ENCODE results near the gene ADIPOR2.
A peak's percentile ranks its signal among the peaks of the same experiment; 100 is the strongest.
"Not testable (repeated sequence)": the region's sequence is repeated elsewhere in the genome, so short reads cannot be mapped to it uniquely, and the experiment has no call there.

ADIPOR2 gene

GRCh38 chr12:1665366-1665765 is 25.5 kb upstream of the ADIPOR2 start:
- DNase-seq (ENCODE audit: low read depth in 2 of 2, low spot score in 1 of 2) = no peak

DNA sequence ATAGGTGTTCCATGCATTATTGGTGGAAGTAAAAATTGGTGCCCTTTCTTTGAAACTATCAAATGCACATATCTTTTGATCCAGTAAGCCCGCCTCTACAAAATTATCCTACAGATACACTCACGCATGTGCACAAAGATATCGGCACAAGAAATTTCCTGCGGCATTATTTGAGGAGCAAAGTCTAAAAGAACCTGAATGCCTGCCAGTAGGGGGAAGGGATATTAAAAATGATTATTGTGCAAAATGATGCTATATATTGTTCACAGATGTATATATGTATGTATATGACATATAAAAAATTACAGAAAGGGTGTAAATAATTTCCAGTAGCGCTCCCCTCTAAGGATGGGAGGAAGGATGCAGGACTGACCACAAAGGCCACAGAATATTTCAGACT is 24.7 kb upstream of the ADIPOR2 start:
- no peak for DNase-seq (ENCODE audit: low read depth in 2 of 2, low spot score in 1 of 2)

DNA sequence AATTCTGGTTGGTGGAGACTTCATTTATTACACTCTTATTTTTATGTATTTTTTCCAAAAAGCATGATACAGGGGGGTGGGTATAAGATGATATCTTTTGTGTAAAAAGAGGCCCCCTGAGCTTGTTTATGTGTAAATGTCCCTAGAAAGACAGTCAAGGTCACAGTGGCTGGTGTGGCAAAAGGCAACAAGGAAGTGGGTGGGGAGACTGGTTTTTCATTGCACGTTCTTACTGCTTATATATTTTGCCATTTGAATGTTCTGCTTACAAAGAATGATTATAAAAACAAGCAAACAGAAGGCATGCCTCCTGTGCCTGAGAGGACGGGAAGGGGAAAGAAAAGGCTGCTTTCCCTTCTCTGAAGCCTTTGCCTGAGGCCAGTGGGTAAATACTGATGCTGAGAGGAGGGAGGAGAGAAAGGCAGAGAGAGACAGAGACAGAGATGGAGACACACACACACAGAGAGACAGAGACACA is 24.1 kb upstream of the ADIPOR2 start:
- DNase-seq (ENCODE audit: low read depth in 2 of 2, low spot score in 1 of 2) = no peak

GRCh38 chr12:1668833-1669543 is 21.9 kb upstream of the ADIPOR2 start:
- no peak for DNase-seq (ENCODE audit: low read depth in 2 of 2, low spot score in 1 of 2)

DNA sequence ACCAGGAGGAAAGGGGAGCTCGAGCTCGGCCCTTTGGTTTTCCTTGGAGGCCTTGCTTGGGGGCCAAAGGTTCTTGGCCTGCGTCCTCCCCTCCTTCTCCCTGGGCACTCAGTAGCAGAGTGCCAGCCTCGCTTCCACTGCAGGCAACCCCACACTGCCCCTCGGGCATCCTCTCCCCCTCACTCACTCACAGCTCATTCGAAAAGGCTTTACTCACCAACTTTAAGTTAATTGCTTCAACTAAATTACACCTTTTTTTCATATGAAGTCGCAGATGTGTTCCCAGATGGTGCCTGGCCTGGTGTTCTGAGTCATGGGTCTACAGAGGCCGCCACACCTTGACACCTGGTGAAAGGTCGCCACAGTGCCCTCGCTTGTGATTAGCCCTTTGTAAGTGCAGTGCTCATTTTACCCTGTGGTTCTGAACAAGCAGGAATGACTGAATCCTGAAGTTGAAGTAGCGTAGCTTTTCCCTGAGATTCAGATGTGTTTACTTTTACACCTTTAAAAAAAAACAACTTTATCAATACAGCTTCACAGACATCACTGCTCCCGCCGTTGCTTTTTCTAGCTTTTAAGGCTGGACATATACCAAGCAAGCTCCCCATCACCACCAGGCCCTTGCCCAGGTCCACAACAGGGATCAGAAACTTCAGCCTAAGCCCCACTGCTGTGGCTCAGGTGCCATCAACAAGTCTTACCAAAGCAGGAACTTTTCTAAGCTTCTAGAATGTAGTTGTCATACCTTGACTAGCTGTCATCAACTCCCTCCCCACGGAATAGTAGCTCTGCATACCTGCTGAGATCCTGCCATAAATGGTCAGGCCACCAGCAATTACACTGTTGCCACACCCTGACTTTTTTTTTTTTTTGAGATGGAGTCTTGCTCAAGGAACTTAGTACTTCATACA is 20.3 kb upstream of the ADIPOR2 start:
- DNase-seq (ENCODE audit: low read depth in 2 of 2, low spot score in 1 of 2) = no peak

DNA sequence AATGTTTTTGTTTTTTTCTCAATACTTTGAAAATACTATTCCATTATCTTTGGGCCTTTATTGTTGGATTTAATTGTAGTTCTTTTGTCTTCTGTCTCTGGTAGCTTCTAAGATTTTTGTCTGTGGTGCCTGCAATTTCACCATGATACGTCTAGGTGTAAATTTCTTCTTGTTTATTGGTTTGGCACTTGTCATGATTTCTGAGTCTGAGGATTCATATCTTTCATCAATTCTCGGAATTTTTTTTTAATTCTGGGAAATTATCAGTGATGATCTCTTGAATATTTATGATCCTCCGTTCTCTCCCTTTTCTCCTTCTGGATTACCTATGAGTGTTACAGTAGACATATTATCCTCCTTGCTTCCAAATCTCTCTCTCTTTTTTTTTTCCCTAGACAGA is 14.8 kb upstream of the ADIPOR2 start:
- DNase-seq (ENCODE audit: low read depth in 2 of 2, low spot score in 1 of 2) = no peak

DNA sequence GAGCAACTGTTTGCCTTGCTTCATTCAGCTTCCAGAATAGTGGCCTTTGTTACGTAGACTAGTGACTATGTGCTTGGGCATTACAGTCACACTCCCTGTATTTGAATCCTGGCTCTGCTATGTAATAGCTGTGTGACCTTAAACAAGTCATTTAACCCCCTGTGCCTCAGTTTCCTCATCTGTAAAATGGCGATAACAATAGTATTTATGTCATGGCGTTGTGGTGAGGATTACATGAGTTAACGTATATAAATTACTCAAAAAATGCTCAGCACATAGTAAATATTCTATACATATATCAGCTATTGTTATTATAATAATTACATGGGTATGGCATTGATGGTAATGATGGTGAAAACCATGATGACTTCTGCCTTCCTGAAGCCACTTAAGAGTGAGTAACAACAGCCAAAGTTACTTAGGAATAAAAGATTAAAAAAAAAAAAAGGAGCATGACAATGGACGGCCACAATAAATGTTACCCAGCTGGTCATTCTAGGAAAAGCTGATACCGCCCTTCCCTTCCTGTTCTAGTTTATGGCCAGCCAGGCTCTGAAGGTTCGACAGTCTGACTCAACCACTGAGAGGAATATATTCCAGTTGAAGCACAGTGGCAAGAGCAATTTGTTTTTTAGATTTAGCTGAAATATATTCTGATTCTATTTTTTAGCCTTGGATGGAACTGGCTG is 9.9 kb upstream of the ADIPOR2 start:
- DNase-seq (ENCODE audit: low read depth in 2 of 2, low spot score in 1 of 2) = no peak

DNA sequence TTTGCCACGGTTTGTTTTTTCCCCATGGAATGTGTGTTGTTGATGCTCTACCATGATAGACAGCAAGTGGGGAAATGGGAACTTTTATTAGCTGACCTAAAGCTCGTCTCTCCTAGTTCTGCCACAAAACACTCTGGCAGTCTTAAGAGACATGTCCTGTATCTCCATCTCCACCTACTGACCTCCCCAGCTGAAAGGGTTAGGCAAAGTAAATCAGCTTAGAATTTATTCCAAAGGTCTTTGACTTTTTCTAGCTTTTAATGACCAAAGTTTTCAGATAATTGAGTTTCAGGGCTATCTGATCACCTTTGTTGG is 9.4 kb upstream of the ADIPOR2 start:
- DNase-seq (ENCODE audit: low read depth in 2 of 2, low spot score in 1 of 2) = no peak

DNA sequence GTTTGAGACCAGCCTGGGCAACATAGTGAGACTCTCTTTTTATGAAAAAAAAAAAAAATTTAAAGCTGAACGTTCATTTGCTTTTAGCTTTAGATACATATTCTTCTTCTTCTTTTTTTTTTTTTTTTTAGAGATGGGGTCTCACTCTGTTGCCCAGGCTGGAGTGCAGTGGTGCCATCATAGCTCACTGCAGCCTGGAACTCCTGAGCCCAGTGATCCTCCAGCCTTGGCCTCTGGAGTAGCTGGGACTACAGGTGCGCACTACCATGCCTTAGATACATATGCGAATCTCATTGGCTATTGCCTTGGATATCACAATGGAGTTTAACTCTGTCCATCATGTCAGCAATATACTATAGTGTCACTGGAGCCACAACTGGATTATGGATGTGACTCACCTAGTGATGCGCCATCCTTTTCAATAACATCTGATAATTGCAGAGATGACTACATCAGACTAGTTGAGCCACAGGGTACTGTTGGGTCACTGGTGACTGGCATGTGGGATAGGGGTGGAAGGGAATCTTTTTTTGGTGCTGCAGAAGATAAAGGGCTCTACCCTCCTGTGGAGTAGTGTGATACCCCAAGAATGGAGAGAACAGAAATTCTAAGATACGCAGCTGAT is 2.7 kb upstream of the ADIPOR2 start:
- DNase-seq (ENCODE audit: low read depth in 2 of 2, low spot score in 1 of 2) = no peak

GRCh38 chr12:1691123-1692007 is 495 bp downstream of the ADIPOR2 start:
- peak in 1 of 2 donors; percentile 6 for DNase-seq (ENCODE audit: low read depth in 2 of 2, low spot score in 1 of 2)

DNA sequence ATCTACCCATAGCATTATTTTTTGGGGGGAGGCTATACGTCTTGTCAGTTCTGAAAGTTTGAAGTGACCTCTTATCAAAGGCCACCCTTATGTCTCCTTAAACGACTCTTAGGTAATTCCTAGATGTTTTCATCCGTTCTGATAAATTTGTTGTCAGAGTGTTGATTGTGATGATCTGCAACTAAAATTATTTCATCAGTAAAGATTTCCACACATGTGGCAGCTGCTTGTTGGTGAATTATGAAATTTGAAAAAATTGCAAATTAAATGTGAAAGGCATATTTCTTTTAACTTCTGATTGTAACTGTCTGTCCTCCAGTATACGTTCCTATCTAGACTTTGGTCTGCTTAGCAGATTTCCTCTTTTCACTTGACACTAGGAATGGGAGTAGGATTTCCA is 1.4 kb downstream of the ADIPOR2 start:
- no peak for DNase-seq (ENCODE audit: low read depth in 2 of 2, low spot score in 1 of 2)

- DNase-seq (ENCODE audit: low read depth in 2 of 2, low spot score in 1 of 2) = no peak
Measured at GRCh38 chr12:1692895-1693610, 2.2 kb downstream of the ADIPOR2 start.

DNA sequence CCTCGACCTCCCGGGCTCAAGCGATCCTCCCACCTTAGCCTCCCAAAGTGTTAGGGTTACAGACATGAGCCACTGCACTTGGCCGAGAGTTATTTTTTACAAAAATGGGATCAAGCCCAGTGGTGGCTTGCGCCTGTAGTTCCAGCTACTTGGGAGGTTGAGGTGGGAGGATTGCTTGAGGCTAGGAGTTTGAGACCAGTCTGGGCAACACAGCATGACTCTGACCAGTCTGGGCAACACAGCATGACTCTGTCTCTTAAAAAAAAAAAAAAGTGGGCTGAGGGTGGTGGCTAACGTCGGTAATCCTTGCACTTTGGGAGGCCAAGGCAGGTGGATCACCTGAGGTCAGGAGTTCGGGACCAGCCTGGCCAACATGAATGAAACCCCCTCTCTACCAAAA is 4.2 kb downstream of the ADIPOR2 start:
- DNase-seq (ENCODE audit: low read depth in 2 of 2, low spot score in 1 of 2) = not testable (repeated sequence)

DNA sequence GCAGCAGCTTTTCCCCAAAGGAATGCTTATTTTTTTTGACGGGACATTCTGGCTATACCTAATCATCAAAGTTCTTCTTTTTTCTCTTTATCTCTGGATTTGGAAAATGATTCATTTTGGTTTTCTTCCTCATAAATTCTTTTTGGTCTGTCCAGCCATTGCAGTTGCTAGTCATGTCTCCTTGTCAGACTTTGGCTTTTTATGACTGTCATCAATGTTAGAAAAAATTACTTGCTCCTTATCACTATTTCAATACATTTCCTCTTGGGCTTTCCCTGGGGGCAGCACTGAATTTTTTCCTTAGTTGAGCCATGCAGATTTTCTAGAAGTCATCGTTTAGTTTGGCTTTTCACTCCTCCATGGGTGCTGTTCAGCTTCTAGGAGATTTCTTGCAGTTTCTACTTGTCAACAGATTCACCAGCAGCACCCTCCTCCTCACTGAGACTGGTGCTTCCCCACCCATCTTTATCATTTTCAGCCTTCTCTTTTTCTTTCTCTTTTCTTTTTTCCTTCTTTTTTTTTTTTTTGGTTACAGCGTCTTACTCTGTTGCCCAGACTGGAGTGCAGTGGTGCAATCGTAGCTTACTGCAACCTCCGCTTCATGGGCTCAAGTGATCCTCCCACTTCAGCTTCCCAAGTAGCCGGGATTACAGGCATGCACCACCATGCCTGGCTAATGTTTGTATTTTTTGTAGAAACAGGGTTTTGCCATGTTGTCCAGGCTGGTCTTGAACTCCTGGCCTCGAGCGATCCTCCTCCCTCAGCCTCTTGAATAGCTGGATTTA is 5.2 kb downstream of the ADIPOR2 start:
- no peak for DNase-seq (ENCODE audit: low read depth in 2 of 2, low spot score in 1 of 2)

DNA sequence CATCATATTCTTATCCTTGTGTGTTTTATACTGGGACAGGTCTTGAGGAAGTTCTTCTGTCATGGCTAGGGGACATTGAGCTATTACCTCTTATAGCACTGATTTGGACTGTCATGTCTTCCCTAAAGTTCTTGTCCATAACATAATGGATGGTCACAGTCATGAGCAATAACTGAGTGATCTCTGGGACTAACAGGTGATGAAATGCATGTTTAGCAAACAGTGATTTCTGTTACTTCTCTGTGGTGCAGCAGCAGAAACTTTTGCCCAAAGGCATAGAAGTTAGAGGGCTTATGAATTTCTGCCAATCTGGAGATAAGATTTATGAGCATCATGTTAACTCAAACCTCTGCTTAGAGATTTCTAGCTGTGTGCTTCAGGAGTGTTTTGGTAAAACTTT is 5.9 kb downstream of the ADIPOR2 start:
- no peak for DNase-seq (ENCODE audit: low read depth in 2 of 2, low spot score in 1 of 2)

- no peak for DNase-seq (ENCODE audit: low read depth in 2 of 2, low spot score in 1 of 2)
Measured at GRCh38 chr12:1697271-1697670, 6.4 kb downstream of the ADIPOR2 start.

- no peak for DNase-seq (ENCODE audit: low read depth in 2 of 2, low spot score in 1 of 2)
Measured at GRCh38 chr12:1698720-1699119, 7.8 kb downstream of the ADIPOR2 start.

- DNase-seq (ENCODE audit: low read depth in 2 of 2, low spot score in 1 of 2) = no peak
Measured at GRCh38 chr12:1702713-1703112, 11.8 kb downstream of the ADIPOR2 start.

Data from stimulated activated CD8-positive, alpha-beta memory T cell treated with anti-CD3 and anti-CD28 coated beads, Interleukin-4, amount 100 ng/mL, for 1 hour (primary cell).